H9 (cell line): ENCODE measurements around the gene NPC1. TPM values are rescaled to one million over a fixed set of nuclear protein-coding genes. Genes with fewer than 3 reads are reported as not detected.

ENCODE experiments used
- DNase-seq: peaks from one replicate; pipeline ENCODE4 v3.0.0-alpha.2; 2017
- H2AFZ ChIP-seq: one replicate; pipeline ENCODE4 v1.6.1; 2013; ENCODE audit warnings: mild to moderate bottlenecking, low read length, control low read depth, moderate library complexity
- H2AK5ac ChIP-seq: 2 replicates; pipeline ENCODE4 v1.6.1; 2013; ENCODE audit warnings: low read length, control low read depth, mixed read lengths; ENCODE audit not compliant: insufficient read length
- H2BK120ac ChIP-seq: one replicate; pipeline ENCODE4 v1.6.1; 2013; ENCODE audit warnings: low read depth, mild to moderate bottlenecking, low read length, control low read depth, inconsistent platforms; ENCODE audit not compliant: poor library complexity, severe bottlenecking
- H2BK12ac ChIP-seq: 2 replicates; pipeline ENCODE4 v1.6.1; 2013; ENCODE audit warnings: low read length, control low read depth, mixed read lengths, low read depth; ENCODE audit not compliant: insufficient read length
- H2BK15ac ChIP-seq: 2 replicates; pipeline ENCODE4 v1.6.1; 2013; ENCODE audit warnings: low read depth, low read length, control low read depth
- H2BK20ac ChIP-seq: one replicate; pipeline ENCODE4 v1.6.1; 2013; ENCODE audit warnings: low read depth, mild to moderate bottlenecking, low read length, control low read depth, inconsistent platforms; ENCODE audit not compliant: poor library complexity, severe bottlenecking
- H2BK5ac ChIP-seq: 2 replicates; pipeline ENCODE4 v1.6.1; 2013; ENCODE audit warnings: low read length, control low read depth, mixed read lengths; ENCODE audit not compliant: insufficient read length
- H3K14ac ChIP-seq: 2 replicates; pipeline ENCODE4 v1.6.1; 2013; ENCODE audit warnings: low read length, control low read depth; ENCODE audit not compliant: insufficient read depth
- H3K18ac ChIP-seq: 2 replicates; pipeline ENCODE4 v1.6.1; 2013; ENCODE audit warnings: low read depth, mild to moderate bottlenecking, mixed read lengths, low read length, control low read depth; ENCODE audit not compliant: insufficient read length
- H3K23ac ChIP-seq: 2 replicates; pipeline ENCODE4 v1.6.1; 2013; ENCODE audit warnings: low read length, control low read depth, mixed read lengths, low read depth; ENCODE audit not compliant: insufficient read length
- H3K23me2 ChIP-seq: 2 replicates; pipeline ENCODE4 v1.6.1; 2013; ENCODE audit warnings: low read depth, mild to moderate bottlenecking, mixed read lengths, low read length, control low read depth; ENCODE audit not compliant: insufficient read length, poor library complexity, severe bottlenecking
- H3K27ac ChIP-seq: 2 replicates; pipeline ENCODE4 v1.5.1; 2013; ENCODE audit warnings: low read length, control low read depth, mixed read lengths, low read depth; ENCODE audit not compliant: insufficient read length
- H3K27me3 ChIP-seq: 2 replicates; pipeline ENCODE4 v1.6.1; 2013; ENCODE audit warnings: low read length, control low read depth, inconsistent platforms; ENCODE audit not compliant: insufficient read depth
- H3K4ac ChIP-seq: 2 replicates; pipeline ENCODE4 v1.6.1; 2013; ENCODE audit warnings: low read depth, mild to moderate bottlenecking, control low read depth, inconsistent platforms, low read length, moderate library complexity
- H3K4me1 ChIP-seq: 2 replicates; pipeline ENCODE4 v1.6.1; 2013; ENCODE audit warnings: low read length, control low read depth, inconsistent platforms; ENCODE audit not compliant: insufficient read depth
- H3K4me2 ChIP-seq: 2 replicates; pipeline ENCODE4 v1.6.1; 2013; ENCODE audit warnings: low read length, control low read depth, mixed read lengths; ENCODE audit not compliant: insufficient read length, insufficient read depth
- H3K56ac ChIP-seq: 2 replicates; pipeline ENCODE4 v1.6.1; 2013; ENCODE audit warnings: low read depth, mild to moderate bottlenecking, mixed read lengths, low read length, control low read depth; ENCODE audit not compliant: insufficient read length
- H3K79me1 ChIP-seq: 2 replicates; pipeline ENCODE4 v1.6.1; 2013; ENCODE audit warnings: low read depth, mild to moderate bottlenecking, moderate library complexity, low read length, control low read depth, inconsistent platforms; ENCODE audit not compliant: insufficient read depth, poor library complexity, severe bottlenecking
- H3K79me2 ChIP-seq: 2 replicates; pipeline ENCODE4 v1.6.1; 2013; ENCODE audit warnings: low read length, control low read depth, inconsistent platforms; ENCODE audit not compliant: insufficient read depth
- H3K9ac ChIP-seq: 2 replicates; pipeline ENCODE4 v1.6.1; 2013; ENCODE audit warnings: low read length, control low read depth, mixed read lengths; ENCODE audit not compliant: insufficient read length; ENCODE audit errors: extremely low read depth
- H3K9me3 ChIP-seq: one replicate; pipeline ENCODE4 v1.6.1; 2013; ENCODE audit warnings: low read depth, low read length, inconsistent platforms; ENCODE audit not compliant: control insufficient read depth
- H3T11ph ChIP-seq: one replicate; pipeline ENCODE4 v1.6.1; 2013; ENCODE audit warnings: mild to moderate bottlenecking, low read length, control low read depth, inconsistent platforms
- H4K20me1 ChIP-seq: one replicate; pipeline ENCODE4 v1.6.1; 2013; ENCODE audit not compliant: control insufficient read depth, insufficient read length, insufficient read depth
- H4K5ac ChIP-seq: 2 replicates; pipeline ENCODE4 v1.6.1; 2013; ENCODE audit warnings: low read depth, mild to moderate bottlenecking, mixed read lengths, low read length, control low read depth; ENCODE audit not compliant: insufficient read length
- H4K8ac ChIP-seq: replicated peaks from 2 replicates; pipeline ENCODE4 v1.6.1; 2013; ENCODE audit warnings: low read length, control low read depth, mixed read lengths, low read depth; ENCODE audit not compliant: insufficient read length
- H4K91ac ChIP-seq: 2 replicates; pipeline ENCODE4 v1.6.1; 2013; ENCODE audit warnings: low read depth, mild to moderate bottlenecking, moderate library complexity, mixed read lengths, low read length, control low read depth; ENCODE audit not compliant: insufficient read length
- H3K27ac Mint-ChIP-seq, 3 experiments: 2 replicates in 2 of 3; 3 replicates in 1 of 3; pipeline ENCODE4 v1.8.0; 2020 to 2021; ENCODE audit warnings: mixed read lengths in 3 of 3, mild to moderate bottlenecking in 1 of 3, moderate library complexity in 1 of 3
- H3K27me3 Mint-ChIP-seq: 2 replicates; pipeline ENCODE4 v1.8.0; 2021; ENCODE audit warnings: low read depth, mild to moderate bottlenecking, moderate library complexity, mixed read lengths
- H3K36me3 Mint-ChIP-seq, 3 experiments: 2 replicates in 2 of 3; 3 replicates in 1 of 3; pipeline ENCODE4 v1.8.0; 2020 to 2021; ENCODE audit warnings: low read depth in 3 of 3, mixed read lengths in 3 of 3; ENCODE audit not compliant: insufficient read depth in 1 of 3
- H3K4me1 Mint-ChIP-seq, 2 experiments: 2 replicates each; pipeline ENCODE4 v1.8.0; 2020; ENCODE audit warnings: mixed read lengths in 2 of 2
- H3K4me3 Mint-ChIP-seq, 2 experiments: 2 replicates in 1 of 2; 3 replicates in 1 of 2; pipeline ENCODE4 v1.8.0; 2020 to 2021; ENCODE audit warnings: mild to moderate bottlenecking in 2 of 2, mixed read lengths in 2 of 2, moderate library complexity in 1 of 2
- H3K9me3 Mint-ChIP-seq, 2 experiments: 2 replicates in 1 of 2; 3 replicates in 1 of 2; pipeline ENCODE4 v1.8.0; 2020; ENCODE audit warnings: mild to moderate bottlenecking in 2 of 2, mixed read lengths in 2 of 2, moderate library complexity in 1 of 2
- WGBS: extraction: QIAGEN DNeasy Blood & Tissue Kit; methylation state at CpG from one replicate; pipeline ENCODE4 v1.1.7; 2013; ENCODE audit warnings: missing lambda C conversion rate, low lambda C conversion rate, mixed read lengths; ENCODE audit not compliant: insufficient read length; ENCODE audit errors: extremely low coverage; 5-methylcytosine and 5-hydroxymethylcytosine counted together
- total RNA-seq: library from RNA; stranded (reverse); gene quantifications from 2 replicates; pipeline ENCODE4 v1.2.1, GENCODE V29; 2021
- TF ChIP-seq, protein P1 (sequence below): fragments of 200-600 bp; sonication (generic); conservative IDR thresholded peaks from 3 replicates; pipeline ENCODE4 v1.8.0; 2021; ENCODE audit warnings: antibody characterized with exemption, mild to moderate bottlenecking

Gene NPC1
- total RNA-seq, 1 experiment from 2014 or later: 24.2 TPM

- Histone ChIP-seq H2BK120ac (no peak overlapping the region), H3K27me3 (no peaks in the 10 kb centered on the region), H3K4me2 (no peak overlapping the region), H3K27ac (no peak overlapping the region), H3K4me1 (no peaks in the 10 kb centered on the region), H3K79me1 (no peaks in the 10 kb centered on the region), H4K91ac (no peak overlapping the region), H3K79me2 (no peaks in the 10 kb centered on the region), H3K23ac (no peak overlapping the region), H4K8ac (no peak overlapping the region), H4K5ac (no peak overlapping the region), H2BK5ac (no peak overlapping the region), H3K9ac (no peak overlapping the region), H2AFZ (no peak overlapping the region), H3K23me2 (no peaks in the 10 kb centered on the region), H3K18ac (no peak overlapping the region), H2BK15ac (no peak overlapping the region), H2BK20ac (no peak overlapping the region), H3K4ac (no peak overlapping the region), H3T11ph (no peak overlapping the region), H3K56ac (no peak overlapping the region), H4K20me1 (no peaks in the 10 kb centered on the region), H3K14ac (no peak overlapping the region), H3K9me3 (no peaks in the 10 kb centered on the region), H2AK5ac (no peak overlapping the region), H2BK12ac (no peak overlapping the region)
- Mint-ChIP-seq H3K4me1 (peaks cover 5 to 11% of the 10 kb centered on the region in 2 experiments), H3K4me3 (no peak overlapping the region), H3K9me3 (no peaks in the 10 kb centered on the region), H3K27me3 (no peaks in the 10 kb centered on the region), H3K27ac (no peak overlapping the region; a peak in 1 of 7 replicates), H3K36me3 (no peaks in the 10 kb centered on the region)
- TF ChIP-seq, protein P1, sequence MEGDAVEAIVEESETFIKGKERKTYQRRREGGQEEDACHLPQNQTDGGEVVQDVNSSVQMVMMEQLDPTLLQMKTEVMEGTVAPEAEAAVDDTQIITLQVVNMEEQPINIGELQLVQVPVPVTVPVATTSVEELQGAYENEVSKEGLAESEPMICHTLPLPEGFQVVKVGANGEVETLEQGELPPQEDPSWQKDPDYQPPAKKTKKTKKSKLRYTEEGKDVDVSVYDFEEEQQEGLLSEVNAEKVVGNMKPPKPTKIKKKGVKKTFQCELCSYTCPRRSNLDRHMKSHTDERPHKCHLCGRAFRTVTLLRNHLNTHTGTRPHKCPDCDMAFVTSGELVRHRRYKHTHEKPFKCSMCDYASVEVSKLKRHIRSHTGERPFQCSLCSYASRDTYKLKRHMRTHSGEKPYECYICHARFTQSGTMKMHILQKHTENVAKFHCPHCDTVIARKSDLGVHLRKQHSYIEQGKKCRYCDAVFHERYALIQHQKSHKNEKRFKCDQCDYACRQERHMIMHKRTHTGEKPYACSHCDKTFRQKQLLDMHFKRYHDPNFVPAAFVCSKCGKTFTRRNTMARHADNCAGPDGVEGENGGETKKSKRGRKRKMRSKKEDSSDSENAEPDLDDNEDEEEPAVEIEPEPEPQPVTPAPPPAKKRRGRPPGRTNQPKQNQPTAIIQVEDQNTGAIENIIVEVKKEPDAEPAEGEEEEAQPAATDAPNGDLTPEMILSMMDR: no peak
- WGBS: no CpG with 5 or more reads among the region's 2 CpGs
- no peak for DNase-seq
Observed at GRCh38 chr18:23592911-23593310, 6.6 kb upstream of the NPC1 start.
